Small intestine (tissue), 7 donors: ENCODE results near the gene STPG3. TPM values are rescaled to one million over a fixed set of nuclear protein-coding genes. Genes with fewer than 3 reads are reported as not detected.

Source experiments
- DNase-seq, 2 donors: peaks; one replicate each; pipeline versions ENCODE4 v3.0.0 to v3.0.0-alpha.2; 2013
- FAIRE-seq: peaks from 2 replicates; lab custom pipeline; 2012; peaks lifted over from hg19 to GRCh38; lab: Jason Lieb, UNC
- H3K27ac ChIP-seq, 3 donors: one replicate each; pipeline ENCODE4 v1.5.1; 2013; ENCODE audit warnings: low read length in 2 of 3, mild to moderate bottlenecking in 2 of 3, control low read depth in 1 of 3, inconsistent platforms in 1 of 3, low read depth in 1 of 3, moderate library complexity in 1 of 3
- H3K27me3 ChIP-seq, 3 donors: one replicate each; pipeline ENCODE4 v1.6.1; 2013; ENCODE audit warnings: low read length in 3 of 3, inconsistent platforms in 1 of 3; ENCODE audit not compliant: control insufficient read depth in 3 of 3, insufficient read depth in 3 of 3
- H3K36me3 ChIP-seq, 3 donors: one replicate each; pipeline ENCODE4 v1.6.1; 2013; ENCODE audit warnings: low read length in 3 of 3, inconsistent platforms in 1 of 3, low read depth in 1 of 3, mild to moderate bottlenecking in 1 of 3, moderate library complexity in 1 of 3; ENCODE audit not compliant: control insufficient read depth in 3 of 3, insufficient read depth in 2 of 3
- H3K4me1 ChIP-seq, 3 donors: one replicate each; pipeline ENCODE4 v1.6.1; 2013; ENCODE audit warnings: low read length in 2 of 3, inconsistent platforms in 1 of 3, low read depth in 1 of 3, mild to moderate bottlenecking in 1 of 3, moderate library complexity in 1 of 3; ENCODE audit not compliant: control insufficient read depth in 3 of 3, insufficient read depth in 2 of 3
- H3K4me3 ChIP-seq, 3 donors: one replicate each; pipeline ENCODE4 v1.5.1; 2013; ENCODE audit warnings: low read length in 3 of 3, control low read depth in 1 of 3, inconsistent platforms in 1 of 3, low read depth in 1 of 3, mild to moderate bottlenecking in 1 of 3, moderate library complexity in 1 of 3
- H3K9me3 ChIP-seq, 2 donors: one replicate each; pipeline ENCODE4 v1.6.1; 2013; ENCODE audit warnings: low read depth in 1 of 2, low read length in 1 of 2; ENCODE audit not compliant: control insufficient read depth in 2 of 2, insufficient read depth in 1 of 2
- WGBS, 3 donors: extraction: QIAGEN DNeasy Blood & Tissue Kit; methylation state at CpG; one replicate each; pipeline ENCODE4 v1.1.7; 2013; 5-methylcytosine and 5-hydroxymethylcytosine counted together
- polyA plus RNA-seq, 4 donors: library from polyadenylated mRNA; stranded (reverse) in 3 of 4; unstranded in 1 of 4; fragments of 200-250 nt in 3 of 4; fragments of 120-200 nt in 1 of 4; gene quantifications; one replicate each; pipeline versions ENCODE4 v1.2.1 to v1.2.3, GENCODE V29; 2013
- donor health status: healthy with polysubstance abuse.
- donor health status: control.
- donor health status: control.
- donor health status: Bipolar disorder and iron deficiency.
- donor health status: healthy.

The STPG3 gene
- polyA plus RNA-seq, 4 donors: 3.9 TPM; not detected in 3

- peaks cover 0 to 9% of the 10 kb centered on the region in 2 donors for H3K9me3 ChIP-seq
- H3K27me3 ChIP-seq: peaks cover 0 to 6% (median 0%) of the 10 kb centered on the region in 3 donors
- WGBS, 3 donors: 16 to 46% (median 24%) methylated on average over 24 of the region's 24 CpGs
- DNase-seq: peak; percentile 60 to 74
- peaks cover 0 to 37% (median 0%) of the 10 kb centered on the region in 3 donors for H3K36me3 ChIP-seq
- H3K27ac ChIP-seq: peak overlapping the region; percentile 69 to 90 (median 87)
- FAIRE-seq: no peak
- H3K4me1 ChIP-seq: peaks cover 0 to 51% (median 0%) of the 10 kb centered on the region in 3 donors
- peak overlapping the region in 2 of 3 donors; percentile 66 to 84 for H3K4me3 ChIP-seq
These were observed 47.5 kb downstream of the STPG3 start for GRCh38 chr9:137298401-137299202.

GRCh38 chr9:137299203-137299565 lies 48.1 kb downstream of the STPG3 start:
- H3K9me3 ChIP-seq: peaks cover 0 to 9% of the 10 kb centered on the region in 2 donors
- DNase-seq: no peak
- H3K36me3 ChIP-seq: peaks cover 0 to 41% (median 0%) of the 10 kb centered on the region in 3 donors
- 9 to 44% (median 20%) methylated on average over 10 of the region's 10 CpGs for WGBS, 3 donors
- peaks cover 0 to 5% (median 0%) of the 10 kb centered on the region in 3 donors for H3K27me3 ChIP-seq
- no peak for FAIRE-seq
- peaks cover 0 to 55% (median 3%) of the 10 kb centered on the region in 3 donors for H3K4me1 ChIP-seq
- H3K27ac ChIP-seq: peak overlapping the region; percentile 69 to 90 (median 87)
- H3K4me3 ChIP-seq: peak overlapping the region in 2 of 3 donors; percentile 66 to 84

GRCh38 chr9:137299938-137300337 lies 48.9 kb downstream of the STPG3 start:
- Histone ChIP-seq H3K9me3 (peaks cover 0 to 1% of the 10 kb centered on the region in 2 donors), H3K36me3 (peaks cover 0 to 41% (median 0%) of the 10 kb centered on the region in 3 donors), H3K27ac (peak overlapping the region; percentile 74 to 87 (median 87)), H3K4me1 (peaks cover 2 to 55% (median 4%) of the 10 kb centered on the region in 3 donors), H3K27me3 (peaks cover 0 to 1% (median 0%) of the 10 kb centered on the region in 3 donors), H3K4me3 (peak overlapping the region; percentile 16 to 84 (median 66))
- FAIRE-seq (no peak), DNase-seq (peak; percentile 59 to 66)
- 10 to 30% (median 26%) methylated on average over 16 of the region's 16 CpGs for WGBS, 3 donors

GRCh38 chr9:137300567-137301080 lies 49.5 kb downstream of the STPG3 start:
- DNase-seq: peak in 1 of 2 donors; percentile 79
- H3K27ac ChIP-seq: peak overlapping the region; percentile 66 to 96 (median 87)
- FAIRE-seq: no peak
- WGBS, 3 donors: 0 to 3% (median 1%) methylated on average over 25 of the region's 25 CpGs
- no peaks in the 10 kb centered on the region for H3K9me3 ChIP-seq
- H3K4me3 ChIP-seq: peak overlapping the region; percentile 66 to 84 (median 66)
- H3K27me3 ChIP-seq: no peaks in the 10 kb centered on the region
- H3K36me3 ChIP-seq: peaks cover 0 to 41% (median 0%) of the 10 kb centered on the region in 3 donors
- H3K4me1 ChIP-seq: peaks cover 2 to 59% (median 4%) of the 10 kb centered on the region in 3 donors

- FAIRE-seq (no peak), DNase-seq (peak; percentile 29 to 71)
- Histone ChIP-seq H3K27me3 (no peaks in the 10 kb centered on the region), H3K4me1 (peaks cover 5 to 65% (median 7%) of the 10 kb centered on the region in 3 donors), H3K27ac (peak overlapping the region; percentile 66 to 96 (median 87)), H3K9me3 (no peaks in the 10 kb centered on the region), H3K36me3 (peaks cover 0 to 40% (median 0%) of the 10 kb centered on the region in 3 donors), H3K4me3 (peak overlapping the region; percentile 66 to 84 (median 66))
- 0 to 1% (median 1%) methylated on average over 97 to 115 of the region's 115 CpGs for WGBS, 3 donors
These were observed 50.2 kb downstream of the STPG3 start for GRCh38 chr9:137301081-137301947.

- 0 to 1% (median 0%) methylated on average over 15 to 60 of the region's 60 CpGs for WGBS, 3 donors
These were observed 51.0 kb downstream of the STPG3 start, which contains the start of gene NRARP for GRCh38 chr9:137302118-137302448. NRARP (minus strand) TSS chr9:137302271; CDS start chr9:137301928, 343 bp downstream.

GRCh38 chr9:137302449-137303150 lies 51.5 kb downstream of the STPG3 start:
- FAIRE-seq (no peak), DNase-seq (peak in 1 of 2 donors; percentile 84)
- H3K4me3 ChIP-seq: peak overlapping the region; percentile 38 to 66 (median 48)
- H3K27me3 ChIP-seq: no peaks in the 10 kb centered on the region
- no peaks in the 10 kb centered on the region for H3K9me3 ChIP-seq
- H3K36me3 ChIP-seq: peaks cover 0 to 27% (median 0%) of the 10 kb centered on the region in 3 donors
- peaks cover 5 to 65% (median 7%) of the 10 kb centered on the region in 3 donors for H3K4me1 ChIP-seq
- peak overlapping the region; percentile 28 to 98 (median 91) for H3K27ac ChIP-seq
- 5 to 7% (median 6%) methylated on average over 33 to 78 of the region's 78 CpGs for WGBS, 3 donors

More at GRCh38 chr9:137302118-137302448, 51.0 kb downstream of the STPG3 start, which contains the start of gene NRARP:
- Histone ChIP-seq H3K36me3 (peaks cover 0 to 32% (median 0%) of the 10 kb centered on the region in 3 donors), H3K4me3 (peak within 1 kb of the TSS; percentile 66 to 84 (median 66)), H3K27me3 (no peaks in the 10 kb centered on the region), H3K27ac (peak within 1 kb of the TSS; percentile 66 to 98 (median 96)), H3K9me3 (no peaks in the 10 kb centered on the region), H3K4me1 (peaks cover 5 to 65% (median 7%) of the 10 kb centered on the region in 3 donors)
- no peak for FAIRE-seq
- DNase-seq: peak; percentile 89 to 96
